GM19372 (cell line): ENCODE measurements around the gene PRKN.

Experiments used
- ATAC-seq: cut with Tn5 transposase; IDR thresholded peaks from one replicate; pipeline ENCODE4 v1.9.1; 2021; ENCODE audit warnings: mild to moderate bottlenecking, low read depth, moderate library complexity; ENCODE audit not compliant: unreplicated experiment

Gene PRKN

GRCh38 chr6:162474722-162475121 is 252.8 kb downstream of the PRKN start:
- ATAC-seq, result no peak

DNA sequence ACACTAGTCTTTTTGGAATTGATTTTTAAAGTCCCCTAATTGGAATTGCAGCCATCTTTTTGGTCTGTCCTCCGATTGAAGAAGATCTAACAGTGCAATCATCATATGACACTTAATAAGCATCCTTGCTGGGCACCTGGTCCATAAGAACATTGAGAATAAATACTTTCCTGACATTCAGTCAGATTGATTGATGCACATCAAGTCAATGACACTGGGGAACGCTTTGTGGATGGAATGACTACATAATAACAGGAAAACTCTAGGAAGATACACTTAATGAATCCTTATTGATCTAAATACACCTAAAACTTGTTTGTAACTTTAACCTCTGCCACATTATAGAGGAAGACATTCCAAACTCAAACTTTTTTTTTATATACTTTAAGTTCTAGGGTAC is 255.7 kb downstream of the PRKN start:
- no peak for ATAC-seq

DNA sequence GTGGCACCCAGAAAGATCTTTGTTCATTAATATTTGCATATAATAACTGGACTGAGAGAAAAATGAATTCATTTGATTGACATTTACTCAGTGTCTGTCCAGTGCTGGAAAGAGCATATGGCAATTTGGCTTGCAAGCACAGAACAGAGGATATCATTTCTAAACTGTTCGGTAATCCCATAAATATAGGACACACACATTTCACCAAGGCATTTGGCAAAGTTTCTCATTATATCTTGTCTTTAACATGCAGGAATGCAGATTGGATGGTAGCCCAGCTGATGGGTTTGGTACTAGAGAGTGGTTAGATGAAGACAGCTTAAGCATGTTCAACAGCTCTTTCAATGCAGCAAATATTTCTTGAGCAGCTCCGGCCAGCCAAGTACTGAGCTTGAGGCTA is 259.2 kb downstream of the PRKN start:
- ATAC-seq, result no peak

- ATAC-seq, result no peak
Observed at GRCh38 chr6:162467679-162468078, 259.9 kb downstream of the PRKN start.

- ATAC-seq, result no peak
Observed at GRCh38 chr6:162463576-162463975, 264.0 kb downstream of the PRKN start.

- no peak for ATAC-seq
Observed at GRCh38 chr6:162459985-162460384, 267.6 kb downstream of the PRKN start.

DNA sequence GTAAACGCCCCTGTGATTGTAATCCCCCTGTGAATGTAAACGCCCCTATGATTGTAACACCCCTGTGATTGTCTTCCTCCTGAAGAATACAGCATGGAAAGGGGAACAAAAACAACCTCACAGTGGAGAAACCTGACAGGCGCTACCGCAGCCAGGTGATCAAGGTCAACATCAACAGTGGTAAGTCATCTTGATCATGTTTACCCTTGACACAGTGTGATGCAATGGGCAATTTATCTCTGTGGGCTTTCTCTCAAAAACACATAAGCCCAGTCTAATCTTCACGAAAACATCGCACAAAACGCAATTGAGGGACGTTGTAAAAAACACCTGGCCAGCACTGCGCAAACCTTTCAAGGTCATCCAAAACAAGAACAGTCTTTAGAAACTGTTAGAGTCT is 277.2 kb downstream of the PRKN start:
- no peak for ATAC-seq

DNA sequence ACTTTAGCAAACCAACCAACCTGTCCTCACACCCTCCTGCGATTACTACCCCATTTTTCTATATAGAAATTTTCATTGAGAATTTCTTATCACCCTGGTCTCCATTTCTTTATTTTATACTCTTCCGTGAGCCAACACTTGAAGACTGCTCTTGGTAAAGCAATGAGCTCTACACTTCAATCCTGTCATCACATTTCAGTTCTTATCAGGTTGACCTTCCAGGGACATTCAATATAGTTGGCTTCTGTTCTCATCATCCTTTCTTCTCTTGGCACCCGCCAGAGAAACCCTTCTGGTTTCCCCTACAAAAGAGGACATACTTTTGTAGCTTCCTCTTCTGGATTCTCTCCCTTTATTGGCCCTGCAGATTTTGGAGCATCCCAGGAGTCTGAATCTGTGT is 279.3 kb downstream of the PRKN start:
- no peak for ATAC-seq

DNA sequence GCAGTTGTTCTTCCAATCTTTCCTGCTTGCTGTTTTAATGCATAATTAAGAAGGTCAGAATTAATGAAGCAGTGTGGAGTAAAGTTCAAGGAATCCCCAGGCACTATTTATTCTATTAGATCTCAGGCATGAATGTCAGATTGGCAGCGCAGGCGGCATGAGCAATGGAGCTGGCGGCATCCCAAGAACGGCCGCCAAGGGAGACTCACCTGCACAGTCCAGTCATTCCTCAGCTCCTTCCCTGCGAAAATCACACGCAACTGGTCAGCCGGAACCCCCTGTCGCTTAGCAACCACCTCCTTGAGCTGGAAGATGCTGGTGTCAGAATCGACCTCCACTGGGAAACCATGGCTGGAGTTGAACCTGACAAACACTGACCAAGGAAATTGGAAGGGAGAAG is 284.5 kb downstream of the PRKN start:
- no peak for ATAC-seq

GRCh38 chr6:162442687-162443086 is 284.9 kb downstream of the PRKN start:
- ATAC-seq, result no peak

GRCh38 chr6:162441991-162442390 is 285.6 kb downstream of the PRKN start:
- no peak for ATAC-seq

DNA sequence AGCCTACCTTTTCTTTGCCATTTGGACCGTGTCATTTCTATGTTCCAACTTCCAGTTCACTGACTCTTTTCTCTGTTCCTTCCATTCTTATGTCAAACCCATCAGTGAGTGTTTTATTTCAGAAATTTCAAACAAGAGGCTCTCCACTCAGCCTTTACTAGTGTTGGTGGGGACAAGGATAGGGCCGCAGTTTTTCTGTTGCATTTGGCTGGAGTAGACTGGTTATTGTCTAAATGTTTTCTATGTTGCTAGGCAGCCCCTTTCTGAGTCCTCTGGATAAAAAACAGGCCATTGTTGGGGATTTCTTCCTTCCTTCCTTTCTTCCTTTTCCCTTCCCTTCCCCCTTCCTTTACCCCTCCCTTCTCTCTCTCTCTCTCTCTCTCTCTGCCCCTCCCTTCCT is 288.6 kb downstream of the PRKN start:
- ATAC-seq, result no peak

DNA sequence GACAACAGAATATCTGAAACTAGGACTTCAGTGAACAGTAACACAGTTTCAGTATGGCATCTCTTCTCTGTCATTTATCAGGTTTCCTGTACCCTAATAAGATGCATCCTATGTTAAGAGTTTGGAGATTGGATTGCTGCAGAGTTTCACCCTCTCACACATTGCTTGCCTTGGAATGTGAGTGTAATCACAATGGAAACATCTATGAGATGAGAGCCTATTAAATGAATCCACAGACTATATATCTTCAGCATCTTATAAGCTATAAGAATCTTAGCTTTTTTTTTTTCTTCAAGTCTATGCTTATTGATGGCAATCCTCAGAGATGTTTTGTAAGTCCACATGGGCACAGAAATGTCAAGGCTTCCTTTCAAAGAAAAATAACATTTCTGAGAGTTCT is 292.5 kb downstream of the PRKN start:
- ATAC-seq, result no peak

GRCh38 chr6:162421004-162421403 is 306.6 kb downstream of the PRKN start:
- no peak for ATAC-seq

- no peak for ATAC-seq
Observed at GRCh38 chr6:162416831-162417537, 310.6 kb downstream of the PRKN start.

DNA sequence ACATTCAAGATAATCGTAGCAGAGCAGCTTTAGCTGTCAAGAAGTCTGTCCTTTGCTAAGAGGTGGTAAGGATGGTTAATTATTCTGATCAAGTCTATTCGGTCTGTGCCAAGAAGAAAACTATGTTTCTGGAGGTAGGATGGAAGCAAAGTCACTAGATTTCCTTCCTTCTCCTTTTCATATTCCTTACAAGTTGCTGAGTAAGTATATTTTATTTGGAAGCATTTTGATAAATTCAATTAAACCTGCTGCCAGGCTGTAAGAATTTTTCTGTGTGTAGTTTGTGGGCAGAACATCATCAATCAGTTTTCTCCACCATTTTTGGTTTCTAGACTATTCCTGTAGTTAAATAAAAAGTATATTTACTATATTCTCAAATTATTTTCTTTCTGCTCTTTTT is 311.3 kb downstream of the PRKN start:
- ATAC-seq, result no peak

- ATAC-seq, result no peak
Observed at GRCh38 chr6:162409741-162410691, 317.6 kb downstream of the PRKN start.

GRCh38 chr6:162408826-162409535 is 318.6 kb downstream of the PRKN start:
- ATAC-seq, result no peak

DNA sequence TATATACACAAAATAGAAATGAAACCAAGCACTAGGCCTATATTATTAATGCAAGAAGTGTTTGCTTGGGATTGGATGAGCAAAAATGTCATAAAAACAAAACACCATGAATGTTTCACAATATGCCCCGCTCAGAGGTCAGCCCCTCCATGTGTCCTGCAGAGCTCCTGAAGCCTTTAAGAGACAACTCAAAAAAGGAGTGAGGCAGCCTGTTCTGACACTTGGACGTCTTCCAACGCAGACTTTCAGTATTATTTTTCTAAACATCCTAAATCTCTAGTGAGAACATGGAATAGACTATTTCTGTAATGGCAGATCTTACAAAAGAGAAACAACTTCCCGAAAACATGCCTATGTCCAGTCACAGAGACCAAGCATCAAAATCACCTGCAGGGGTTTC is 322.6 kb downstream of the PRKN start:
- no peak for ATAC-seq

- ATAC-seq, result no peak
Observed at GRCh38 chr6:162403031-162403430, 324.5 kb downstream of the PRKN start.

DNA sequence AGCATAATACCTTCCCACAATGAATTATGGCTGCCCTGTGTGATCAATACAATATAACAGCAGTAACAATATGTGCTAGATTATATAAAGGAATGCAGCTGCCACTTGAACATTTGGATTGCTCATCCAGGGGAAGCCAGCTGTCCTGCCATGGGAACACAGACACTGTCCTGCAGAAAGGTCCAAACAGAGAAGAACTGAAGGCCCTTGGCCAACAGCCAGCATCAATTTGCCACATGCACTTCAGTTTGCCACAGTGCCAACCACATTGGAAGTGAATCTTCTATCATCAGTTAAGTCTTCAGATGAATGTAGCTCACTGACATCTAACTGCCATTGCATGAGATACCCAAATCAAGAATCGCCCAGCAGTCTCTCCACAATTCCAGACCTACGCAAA is 332.4 kb downstream of the PRKN start:
- no peak for ATAC-seq
